A204.1 (cell line): ENCODE data around the gene PTPRU.
"Not testable (repeated sequence)": the region's sequence is repeated elsewhere in the genome, so short reads cannot be mapped to it uniquely, and the experiment has no call there.

Experiments used
- FAIRE-seq: peaks from 2 replicates; lab custom pipeline; 2012; peaks lifted over from hg19 to GRCh38; lab: Jason Lieb, UNC

PTPRU gene

DNA sequence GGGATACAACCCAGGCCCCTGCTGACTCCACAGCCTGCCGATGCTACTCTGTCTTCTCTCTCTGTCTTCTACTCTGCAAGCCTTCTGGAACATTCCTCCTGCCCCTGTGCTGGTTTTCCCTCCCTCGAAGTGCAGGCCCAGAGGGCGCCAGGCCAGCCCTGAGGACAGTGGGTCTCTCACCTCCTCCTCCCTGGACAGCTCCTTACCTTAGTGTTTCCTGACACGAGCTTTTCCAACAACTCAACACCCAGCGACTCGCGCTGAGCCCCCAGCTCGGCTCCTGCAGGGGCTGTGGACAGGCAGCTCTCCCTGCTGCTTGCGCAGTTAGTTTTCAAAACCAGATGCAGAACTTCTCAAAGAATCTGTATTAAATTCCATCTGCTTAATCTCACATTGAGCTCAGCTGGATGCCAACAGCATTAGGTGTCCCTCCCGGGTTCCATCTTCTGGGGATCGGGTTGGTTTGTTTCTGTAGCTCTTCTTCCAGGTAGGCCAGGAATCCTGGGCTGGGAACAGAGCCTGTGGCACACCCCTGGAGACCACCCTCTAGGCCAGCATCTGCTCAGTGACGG, 54.2 kb downstream of the PTPRU start:
- FAIRE-seq: no peak

DNA sequence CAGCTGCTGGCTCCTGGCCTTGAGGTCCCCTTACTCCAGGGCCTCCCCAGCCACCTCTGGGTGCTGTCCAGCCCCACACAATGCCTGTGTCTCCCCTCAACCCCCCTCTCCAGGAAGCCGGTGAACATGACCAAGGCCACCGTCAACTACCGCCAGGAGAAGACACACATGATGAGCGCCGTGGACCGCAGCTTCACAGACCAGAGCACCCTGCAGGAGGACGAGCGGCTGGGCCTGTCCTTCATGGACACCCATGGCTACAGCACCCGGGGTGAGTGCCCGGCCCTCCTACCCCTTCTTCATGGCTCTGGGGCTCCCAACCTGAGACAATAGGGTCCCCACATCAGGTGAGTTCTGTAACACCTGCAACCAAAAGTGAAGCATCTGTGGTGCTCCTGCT, 55.4 kb downstream of the PTPRU start:
- no peak for FAIRE-seq

DNA sequence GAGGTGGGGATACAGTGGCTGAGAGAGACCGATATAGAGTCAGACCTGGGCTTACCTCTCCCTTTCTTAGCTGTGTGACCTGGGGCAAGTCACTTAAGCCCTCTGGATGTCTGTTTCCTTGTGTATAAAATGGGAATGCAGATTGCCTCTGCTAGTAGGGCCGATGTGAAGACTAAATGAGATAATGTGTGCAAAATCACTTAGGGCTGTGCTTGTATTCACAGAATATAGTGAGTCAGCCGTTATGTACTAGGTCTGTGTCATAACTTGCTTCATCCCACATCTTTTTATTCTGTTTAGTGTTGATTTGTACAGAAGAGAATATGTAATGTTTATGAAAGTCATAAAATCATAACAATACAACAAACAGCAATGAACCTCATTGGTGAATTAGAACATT, 56.0 kb downstream of the PTPRU start:
- no peak for FAIRE-seq

DNA sequence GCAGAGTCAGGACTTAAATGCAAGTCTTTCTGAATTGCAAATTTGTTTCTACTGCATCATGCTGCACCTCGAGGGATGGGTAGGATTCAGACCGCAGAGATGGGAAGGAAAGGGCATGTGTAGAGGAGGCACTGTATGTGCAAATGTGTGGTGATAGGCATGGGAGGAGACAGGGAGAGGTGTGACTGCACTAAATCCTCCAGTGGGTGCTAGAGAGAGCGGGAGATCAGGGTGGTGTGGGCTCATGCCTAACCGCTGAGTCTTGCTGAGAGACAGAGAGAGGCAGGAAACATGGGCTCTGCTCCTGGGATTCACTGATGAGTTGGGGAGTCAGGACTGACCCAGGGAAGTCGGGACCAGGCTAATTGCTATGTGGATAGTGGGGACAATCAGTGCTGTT, 61.1 kb downstream of the PTPRU start:
- no peak for FAIRE-seq

DNA sequence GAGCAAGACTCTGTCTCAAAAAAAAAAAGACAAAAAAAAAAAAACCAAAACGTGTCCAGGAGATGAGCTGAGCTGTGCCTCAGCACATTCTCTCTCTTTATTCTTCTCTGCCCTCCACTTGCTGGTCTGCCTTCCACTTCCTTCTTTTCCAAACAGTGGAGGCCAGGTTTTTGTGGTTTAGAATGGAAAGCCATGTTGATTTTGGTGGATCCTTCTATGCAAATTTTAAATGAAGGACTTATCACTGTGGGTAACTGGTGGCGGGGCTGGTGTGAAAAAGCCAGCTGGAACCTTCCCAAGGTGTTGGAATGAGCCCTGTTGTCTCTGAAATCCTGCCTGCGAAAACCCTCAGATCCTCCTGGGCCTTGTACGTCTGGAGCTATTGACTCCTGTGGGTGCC, 61.9 kb downstream of the PTPRU start:
- no peak for FAIRE-seq

DNA sequence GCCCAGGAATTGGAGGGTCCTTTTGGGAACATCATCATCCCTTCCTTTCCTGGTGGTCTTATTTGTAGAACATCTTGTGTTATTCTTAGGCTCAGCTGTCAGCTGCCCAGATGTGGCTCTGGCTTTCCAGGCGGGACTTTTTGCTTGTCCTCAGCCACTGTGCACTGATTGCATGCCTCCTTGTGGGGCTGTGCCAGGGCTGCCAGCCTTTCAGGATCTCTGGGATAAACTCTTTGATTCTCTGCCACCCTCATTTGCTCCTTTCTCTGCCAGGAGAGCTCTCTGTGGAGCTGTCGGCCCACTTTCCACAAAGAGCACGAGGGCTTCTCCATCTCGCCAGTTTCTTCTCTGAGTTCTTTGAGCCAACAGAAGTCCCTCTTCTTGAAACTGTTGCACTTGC, 63.1 kb downstream of the PTPRU start:
- no peak for FAIRE-seq

DNA sequence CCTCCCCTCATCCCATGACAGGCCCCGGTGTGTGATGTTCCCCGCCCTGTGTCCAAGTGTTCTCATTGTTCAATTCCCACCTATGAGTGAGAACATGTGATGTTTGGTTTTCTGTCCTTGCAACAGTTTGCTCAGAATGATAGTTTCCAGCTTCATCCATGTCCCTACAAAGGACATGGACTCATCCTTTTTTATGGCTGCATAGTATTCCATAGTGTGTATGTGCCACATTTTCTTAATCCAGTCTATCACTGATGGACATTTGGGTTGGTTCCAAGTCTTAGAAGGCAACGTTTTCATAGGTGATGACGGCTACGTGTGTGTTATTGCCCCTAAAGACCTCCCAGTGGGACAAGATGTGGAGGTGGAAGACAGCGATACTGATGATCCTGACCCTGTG, 65.4 kb downstream of the PTPRU start:
- FAIRE-seq: not testable (repeated sequence)

DNA sequence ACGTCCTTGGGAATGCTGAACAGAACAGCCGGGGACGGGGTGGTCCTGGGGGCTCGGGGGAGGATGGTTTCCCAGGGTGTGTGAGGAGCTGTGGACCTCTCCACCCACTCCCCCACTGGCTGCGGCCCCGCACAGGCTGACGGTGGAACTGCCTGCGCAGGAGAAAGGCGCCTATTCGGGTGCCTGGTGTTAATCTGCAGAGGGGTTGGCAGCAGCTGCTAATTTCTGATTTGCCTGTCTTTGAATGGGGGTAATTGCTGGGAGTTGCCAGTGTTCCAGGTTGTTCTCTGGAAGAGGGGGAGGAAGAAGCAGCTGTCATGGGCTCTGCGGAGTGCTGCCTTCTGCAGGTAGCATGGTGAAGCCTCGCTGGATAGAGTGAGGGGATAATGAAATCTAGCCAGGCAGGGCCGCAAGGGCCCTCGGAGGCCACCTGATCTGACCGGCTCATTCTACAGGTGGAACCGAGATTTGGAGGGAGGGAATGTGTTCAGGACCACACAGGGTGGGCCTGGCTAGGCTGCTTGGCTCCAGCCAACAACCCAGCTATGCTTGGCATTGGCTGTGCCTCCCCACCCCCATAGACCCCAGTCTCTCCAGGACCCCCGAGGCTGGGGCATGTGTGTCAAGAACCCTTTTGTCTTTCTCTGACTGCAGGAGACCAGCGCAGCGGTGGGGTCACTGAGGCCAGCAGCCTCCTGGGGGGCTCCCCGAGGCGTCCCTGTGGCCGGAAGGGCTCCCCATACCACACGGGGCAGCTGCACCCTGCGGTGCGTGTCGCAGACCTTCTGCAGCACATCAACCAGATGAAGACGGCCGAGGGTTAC, 67.1 kb downstream of the PTPRU start:
- no peak for FAIRE-seq

DNA sequence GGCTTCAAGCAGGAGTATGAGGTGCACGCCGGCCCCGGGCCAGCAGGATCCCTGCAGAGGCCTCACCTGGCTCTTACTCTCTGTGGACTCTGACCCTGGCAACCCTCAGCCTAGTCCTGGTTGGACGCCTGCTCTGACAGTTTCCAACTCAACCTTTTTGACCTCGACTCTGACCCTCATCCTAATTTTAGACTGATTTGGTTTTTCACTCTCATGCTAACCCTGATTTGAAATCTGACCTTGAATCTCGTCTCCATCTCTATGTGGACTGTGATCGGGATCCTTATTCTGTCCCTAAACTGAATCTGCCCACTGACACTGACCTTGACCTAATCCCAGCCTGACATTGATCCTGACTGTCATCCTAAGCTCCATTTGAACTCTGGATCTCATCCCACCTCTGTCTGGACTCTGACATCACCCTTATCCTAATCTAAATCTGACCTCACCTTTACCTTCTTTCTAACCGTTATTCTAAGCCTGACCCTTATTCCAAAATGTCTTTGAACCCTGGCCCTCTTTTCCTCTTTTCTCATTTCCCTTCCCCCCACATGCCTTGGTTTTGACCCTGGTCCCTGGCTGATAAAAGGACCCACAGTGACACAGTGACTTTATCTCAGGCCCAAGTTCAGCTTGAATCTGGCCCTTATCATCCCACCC, 67.8 kb downstream of the PTPRU start:
- no peak for FAIRE-seq

DNA sequence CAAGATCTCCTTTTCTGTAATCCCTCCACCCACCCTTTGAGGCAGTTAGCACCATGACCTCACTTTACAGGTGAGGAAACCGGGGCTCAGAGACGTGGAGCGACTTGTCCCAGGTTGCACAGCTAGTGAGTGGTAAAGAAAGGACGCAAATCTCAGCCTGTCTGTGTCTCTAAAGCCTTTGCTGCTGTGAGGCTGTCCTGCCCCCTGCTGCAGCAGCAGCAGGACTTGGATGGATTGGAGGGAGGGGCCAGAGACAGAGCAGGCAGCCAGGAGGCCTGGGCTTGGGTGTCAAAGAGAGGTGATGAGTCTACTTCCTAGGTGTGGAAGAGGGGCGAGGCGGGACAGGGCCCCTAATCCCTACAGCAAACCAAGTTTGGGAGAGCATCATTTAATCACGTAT, 69.6 kb downstream of the PTPRU start:
- FAIRE-seq: no peak

DNA sequence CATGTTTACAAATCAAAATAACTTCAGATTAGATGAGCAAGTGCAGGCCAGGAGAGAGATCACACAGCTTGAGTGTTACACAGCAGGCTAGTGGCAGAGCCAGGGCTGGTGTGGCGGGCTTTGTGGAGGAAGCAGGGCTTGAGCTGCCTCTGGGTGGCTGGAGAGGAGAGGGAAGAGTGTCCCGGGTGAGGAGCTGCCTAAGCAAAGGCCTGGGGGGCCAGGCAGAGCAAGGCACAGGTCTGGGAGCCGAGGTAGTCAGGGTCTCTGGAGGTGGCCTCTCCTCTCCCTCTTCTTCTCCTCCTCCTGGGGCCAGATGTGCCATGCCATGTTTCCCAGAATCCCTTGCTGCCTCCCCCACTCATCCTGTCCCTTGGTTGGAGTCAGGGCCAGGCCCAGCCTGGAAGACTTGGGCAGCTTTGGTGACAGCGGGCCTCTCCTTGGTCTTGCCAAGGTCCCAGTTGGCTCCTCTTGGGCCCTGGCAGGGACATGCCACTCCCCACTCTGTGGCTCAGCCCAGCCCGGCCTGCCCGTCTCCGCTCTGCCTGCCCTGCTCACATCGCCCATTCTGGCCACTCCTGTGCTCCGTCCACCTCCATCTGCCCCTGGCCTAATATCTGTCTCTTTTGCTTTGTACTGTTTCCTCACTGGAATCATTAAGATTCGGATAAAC, 70.3 kb downstream of the PTPRU start:
- FAIRE-seq: no peak

DNA sequence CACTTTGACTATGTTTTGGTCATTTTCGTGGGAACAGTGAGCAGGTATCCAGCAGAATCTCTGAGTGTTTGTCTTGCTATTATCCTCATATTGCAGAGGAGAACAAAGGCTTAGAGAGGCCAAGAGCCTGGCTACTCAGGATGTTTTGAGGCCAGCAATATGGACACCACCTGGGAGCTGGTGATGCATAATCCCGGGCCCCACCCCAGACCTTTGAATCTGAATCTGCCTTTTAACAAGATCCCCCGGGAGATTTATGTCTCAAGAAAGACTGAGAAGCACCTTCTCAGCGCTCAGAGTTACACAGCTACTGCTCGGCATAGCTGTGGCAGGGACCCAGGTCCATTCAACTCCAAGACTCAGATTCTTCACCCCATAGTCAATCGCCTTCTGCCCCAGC, 72.8 kb downstream of the PTPRU start:
- no peak for FAIRE-seq

DNA sequence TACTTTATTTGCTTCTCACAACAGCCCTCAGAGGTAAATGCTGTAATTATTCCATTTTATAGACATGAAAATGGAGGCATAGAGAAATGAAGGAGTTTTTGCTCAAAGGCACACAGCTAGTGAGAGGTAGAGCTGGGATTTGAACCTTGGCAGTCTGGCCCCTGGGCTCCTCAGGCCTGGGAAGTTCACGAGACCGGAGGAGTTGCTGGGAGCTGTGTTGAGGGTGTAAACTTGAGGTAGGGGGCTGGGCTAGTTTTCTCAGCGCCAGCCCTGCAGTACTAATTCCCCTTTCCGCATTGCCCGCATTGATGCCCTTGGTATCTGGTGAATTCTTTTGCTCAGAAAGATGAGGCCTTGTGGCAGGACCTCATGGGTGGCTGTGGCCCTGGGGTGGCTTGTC, 73.3 kb downstream of the PTPRU start:
- no peak for FAIRE-seq

DNA sequence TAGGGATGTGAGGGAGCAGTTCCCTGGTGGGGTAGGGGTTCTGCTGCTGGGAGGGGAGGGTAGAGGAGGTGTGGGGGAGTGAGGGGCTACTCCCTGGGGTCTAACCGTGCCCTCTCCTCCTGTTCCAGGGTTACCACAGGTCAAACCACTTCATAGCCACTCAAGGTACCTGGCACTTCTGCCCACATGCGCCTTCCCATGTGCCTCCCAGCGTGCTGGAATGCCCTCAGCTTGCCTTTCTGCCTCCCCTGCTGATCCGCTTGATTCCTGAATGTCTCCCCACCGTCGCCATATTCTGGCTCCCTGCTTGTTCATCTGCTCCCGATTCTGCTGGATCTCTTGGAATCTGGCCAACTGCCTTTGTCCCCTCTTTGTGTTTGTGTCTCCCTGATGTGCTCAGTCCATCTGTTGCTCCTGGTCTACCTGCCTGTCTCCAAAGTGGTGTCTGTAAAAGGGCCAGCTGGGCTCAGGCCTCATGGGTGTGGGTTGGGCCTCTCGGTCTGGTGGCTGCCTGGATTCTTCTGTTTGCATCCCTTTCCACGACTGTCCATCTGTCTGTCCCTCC, 74.4 kb downstream of the PTPRU start:
- no peak for FAIRE-seq

DNA sequence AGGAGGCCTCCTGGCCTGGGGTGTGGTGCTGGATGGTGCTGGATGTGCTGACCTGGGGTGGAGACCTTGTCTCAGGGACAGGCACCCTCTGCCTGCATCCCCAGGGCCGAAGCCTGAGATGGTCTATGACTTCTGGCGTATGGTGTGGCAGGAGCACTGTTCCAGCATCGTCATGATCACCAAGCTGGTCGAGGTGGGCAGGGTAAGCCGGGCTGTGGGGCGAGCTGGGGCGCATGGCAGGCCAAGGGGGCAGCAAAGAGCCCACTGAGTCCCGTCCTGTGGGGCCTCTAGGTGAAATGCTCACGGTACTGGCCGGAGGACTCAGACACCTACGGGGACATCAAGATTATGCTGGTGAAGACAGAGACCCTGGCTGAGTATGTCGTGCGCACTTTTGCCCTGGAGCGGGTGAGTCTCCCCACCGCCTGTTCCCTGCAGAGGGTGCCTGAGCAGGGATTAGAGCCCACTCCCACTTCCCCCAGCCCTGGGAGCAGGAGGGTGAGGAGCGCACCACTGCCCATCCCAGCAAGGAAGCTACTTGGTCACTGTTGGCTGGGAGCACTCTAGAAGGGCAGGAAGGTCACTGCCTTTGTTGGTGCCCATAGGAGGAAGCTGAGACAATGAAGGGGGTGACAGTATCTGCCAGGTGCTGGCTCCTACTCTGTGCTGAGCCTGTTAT, 75.2 kb downstream of the PTPRU start:
- no peak for FAIRE-seq

DNA sequence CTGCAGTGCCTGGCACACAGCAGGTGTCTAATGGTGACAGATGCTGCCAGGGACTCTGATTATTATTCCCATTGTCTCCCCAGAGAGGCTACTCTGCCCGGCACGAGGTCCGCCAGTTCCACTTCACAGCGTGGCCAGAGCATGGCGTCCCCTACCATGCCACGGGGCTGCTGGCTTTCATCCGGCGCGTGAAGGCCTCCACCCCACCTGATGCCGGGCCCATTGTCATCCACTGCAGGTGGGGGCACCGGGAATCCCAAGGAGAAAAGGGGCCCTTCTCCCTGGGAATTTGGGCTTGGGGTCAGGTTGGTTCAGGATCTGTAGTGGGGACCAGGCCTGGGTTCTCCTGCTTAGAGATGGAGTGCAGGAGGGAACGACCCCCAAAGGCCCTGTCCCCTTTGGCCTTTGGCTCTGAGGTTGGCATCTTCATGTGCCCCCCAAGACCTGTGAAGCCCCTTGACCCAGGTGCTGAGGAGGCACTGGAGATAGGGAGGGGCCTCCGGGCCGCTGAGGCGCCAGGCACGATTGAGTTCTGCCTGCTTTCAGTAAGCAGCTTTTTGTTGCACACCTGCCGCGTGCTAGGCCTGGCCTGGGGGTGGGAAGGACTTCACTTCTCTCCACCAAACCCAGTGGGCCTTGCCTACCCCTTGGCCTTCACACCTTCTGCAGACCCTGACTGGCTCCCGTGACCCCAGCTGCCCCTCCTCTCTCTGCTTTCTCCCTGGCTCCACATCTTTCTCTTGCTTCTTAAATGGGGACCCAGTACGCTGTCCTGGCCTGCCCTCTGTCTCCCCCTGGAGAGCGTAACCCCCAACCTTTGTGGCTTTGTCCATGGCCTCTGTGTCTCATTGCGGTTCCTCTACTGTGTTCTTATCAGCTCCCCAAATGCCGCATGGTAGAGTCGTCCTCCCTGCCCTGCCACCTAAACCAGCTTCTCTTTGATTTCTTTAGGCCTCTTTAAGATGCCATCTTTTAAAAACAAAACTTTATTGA, 76.4 kb downstream of the PTPRU start:
- no peak for FAIRE-seq

DNA sequence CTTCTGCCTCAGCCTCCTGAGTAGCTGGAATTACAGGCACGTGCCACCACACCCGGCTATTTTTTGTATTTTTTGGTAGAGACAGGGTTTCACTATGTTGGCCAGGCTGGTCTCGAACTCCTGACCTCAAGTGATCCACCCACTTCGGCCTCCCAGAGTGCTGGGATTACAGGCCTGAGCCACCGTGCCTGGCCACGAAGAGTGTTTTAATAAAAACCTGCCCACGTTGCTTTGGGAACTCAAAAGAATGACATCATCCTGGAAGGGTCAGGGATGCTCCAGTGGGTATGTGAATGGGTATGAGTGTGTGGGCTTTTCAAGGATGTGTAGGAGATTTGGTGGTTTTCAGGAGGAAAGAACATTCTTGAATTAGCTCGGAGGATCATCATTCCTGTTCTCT, 78.4 kb downstream of the PTPRU start:
- FAIRE-seq: not testable (repeated sequence)

DNA sequence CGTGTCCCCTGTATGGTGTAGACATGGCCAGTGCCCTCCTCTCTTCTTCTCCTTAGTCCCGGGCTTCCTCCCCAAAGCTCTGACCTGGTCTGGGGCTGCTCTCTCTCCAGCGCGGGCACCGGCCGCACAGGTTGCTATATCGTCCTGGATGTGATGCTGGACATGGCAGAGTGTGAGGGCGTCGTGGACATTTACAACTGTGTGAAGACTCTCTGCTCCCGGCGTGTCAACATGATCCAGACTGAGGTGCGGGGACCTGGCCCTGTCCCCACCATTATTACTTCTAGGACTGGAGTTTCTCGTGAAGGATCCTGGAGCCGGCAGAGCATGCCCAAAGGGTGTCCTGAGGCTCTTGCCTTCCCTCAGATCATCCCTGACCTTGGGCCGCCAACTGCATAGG, 78.9 kb downstream of the PTPRU start:
- FAIRE-seq: no peak

DNA sequence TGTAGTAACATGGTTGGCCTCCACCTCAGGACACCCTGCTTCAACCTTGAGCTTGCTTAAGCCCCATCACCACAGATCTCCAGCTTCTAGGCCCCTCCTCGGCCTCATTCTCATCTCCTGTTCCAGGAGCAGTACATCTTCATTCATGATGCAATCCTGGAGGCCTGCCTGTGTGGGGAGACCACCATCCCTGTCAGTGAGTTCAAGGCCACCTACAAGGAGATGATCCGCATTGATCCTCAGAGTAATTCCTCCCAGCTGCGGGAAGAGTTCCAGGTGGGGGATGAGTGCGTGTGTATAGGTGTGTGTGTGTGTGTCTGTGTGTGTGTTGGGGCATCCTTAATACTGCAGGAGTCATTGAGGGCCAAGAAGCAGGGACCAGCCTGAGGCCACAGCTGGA, 79.6 kb downstream of the PTPRU start:
- no peak for FAIRE-seq

DNA sequence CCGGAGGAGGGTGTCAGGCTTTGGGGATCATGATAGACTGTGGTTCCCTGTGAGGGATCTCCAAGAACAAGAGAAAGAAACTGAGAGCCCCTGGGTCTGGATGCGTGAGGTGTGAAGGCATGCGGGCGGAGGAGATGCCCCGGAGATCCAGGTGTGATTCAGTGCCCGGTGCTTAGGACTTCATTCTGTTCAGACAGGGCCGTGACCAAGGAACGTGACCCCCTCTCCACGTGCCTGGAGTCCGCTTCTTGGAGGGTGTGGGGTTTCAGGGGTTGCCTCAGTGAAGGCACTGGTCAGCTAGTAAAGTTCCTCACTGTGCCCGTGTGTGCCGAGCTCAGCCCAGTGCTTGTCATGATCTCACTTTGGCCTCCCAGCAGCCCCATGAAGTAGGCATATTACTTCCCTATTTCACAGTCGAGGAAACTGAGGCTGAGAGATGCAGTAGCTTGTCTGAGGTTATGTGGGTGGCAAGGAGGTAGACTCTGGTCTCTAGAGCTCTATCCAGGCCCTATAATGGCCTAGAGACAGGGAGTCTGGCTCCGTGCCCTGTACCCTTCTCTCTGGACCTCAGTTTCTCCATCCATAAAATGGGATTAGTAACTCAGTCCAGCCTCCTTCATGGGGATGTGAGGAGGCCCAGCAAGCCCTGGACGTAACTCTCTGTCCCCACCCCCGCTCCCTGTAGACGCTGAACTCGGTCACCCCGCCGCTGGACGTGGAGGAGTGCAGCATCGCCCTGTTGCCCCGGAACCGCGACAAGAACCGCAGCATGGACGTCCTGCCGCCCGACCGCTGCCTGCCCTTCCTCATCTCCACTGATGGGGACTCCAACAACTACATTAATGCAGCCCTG, 81.0 kb downstream of the PTPRU start:
- FAIRE-seq: no peak
